ENCODE data around the gene PRPF19.

Gene PRPF19

DNA sequence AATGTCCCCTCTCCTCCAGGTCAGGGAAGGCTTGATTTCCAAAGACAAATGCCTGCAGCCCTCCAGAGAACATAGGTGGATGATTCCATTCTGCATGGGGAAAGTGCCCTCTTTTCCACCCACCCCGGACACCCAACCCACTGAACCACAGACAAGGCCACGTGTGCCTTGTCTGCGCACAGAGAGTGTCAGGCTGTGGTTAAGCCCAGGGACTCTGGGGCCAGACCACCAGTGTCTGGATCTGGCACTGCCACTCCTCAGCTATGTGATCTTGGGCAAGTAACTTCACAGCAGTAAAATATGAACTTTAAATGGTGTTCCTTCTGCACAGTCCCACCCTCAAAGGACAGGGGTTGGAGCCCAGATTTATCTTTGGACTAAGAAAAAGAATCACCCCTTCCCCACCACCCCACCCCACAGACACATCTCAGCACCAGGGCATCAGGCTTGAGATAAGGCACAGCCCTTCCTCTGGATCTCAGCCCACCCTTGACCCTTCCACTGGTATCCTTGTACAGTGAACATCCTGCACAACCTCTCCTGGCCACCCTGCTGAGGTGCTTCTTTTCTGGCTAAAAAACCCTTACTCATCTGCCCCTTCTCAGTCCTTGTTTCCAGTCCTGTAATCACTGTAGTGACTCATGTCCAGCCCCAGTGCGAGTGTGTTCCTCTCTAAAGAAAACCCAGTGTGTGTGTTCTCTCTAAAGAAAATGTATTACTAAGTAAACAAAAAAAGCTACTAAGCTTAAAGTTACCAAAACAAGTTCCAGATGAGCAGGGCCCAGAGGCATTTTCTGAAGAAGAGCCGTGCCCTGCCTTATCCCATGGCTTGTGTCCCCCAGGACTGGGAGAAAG lies 48.8 kb downstream of the PRPF19 start:
- DNase-seq (ENCODE audit: low spot score): no peak

DNA sequence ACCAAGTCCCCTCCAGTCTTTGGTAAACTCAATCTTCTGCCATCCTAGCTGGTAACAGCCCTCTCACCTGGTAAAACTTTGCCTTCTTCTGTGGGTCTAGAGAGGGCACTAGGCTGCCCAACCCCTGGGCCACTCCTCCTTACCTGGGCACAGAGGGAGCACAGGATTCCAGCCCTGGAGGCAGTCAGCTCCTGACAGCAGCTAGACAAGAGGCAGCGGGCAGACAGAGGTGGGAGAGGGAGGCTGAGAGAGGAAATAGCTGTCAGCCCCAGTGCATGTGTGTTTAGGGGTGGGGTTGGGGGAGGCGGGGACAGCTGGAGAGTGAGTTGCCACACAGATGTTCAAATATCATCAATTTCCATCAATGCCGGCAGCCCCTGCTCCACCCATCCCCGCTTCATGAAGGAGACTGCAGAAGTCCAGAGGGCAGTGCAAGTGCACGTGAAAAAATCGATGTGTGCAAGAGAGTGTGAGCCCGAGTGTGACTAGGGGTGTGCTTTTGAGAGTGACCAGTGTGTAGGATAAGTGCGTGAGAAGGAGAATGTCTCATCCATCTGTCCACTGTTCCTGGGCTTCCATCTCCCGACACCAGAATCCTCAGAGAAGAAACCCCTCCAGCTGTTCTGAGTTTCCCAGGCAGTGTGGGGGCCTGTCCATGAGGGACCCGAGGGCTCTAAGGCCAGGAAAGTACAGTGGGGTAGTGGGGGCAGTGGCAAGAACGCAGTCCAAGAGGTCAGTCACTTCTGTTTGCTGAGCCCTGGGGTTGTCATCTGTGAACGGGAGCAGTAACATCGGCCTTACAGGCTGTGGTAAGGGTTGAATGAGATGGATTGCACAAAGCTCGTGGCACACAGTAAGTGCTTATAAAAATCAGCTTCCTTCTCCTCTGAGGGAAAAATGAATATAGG lies 50.4 kb downstream of the PRPF19 start, which contains the start of gene PTGDR2:
PTGDR2 (minus strand) TSS at position 225 of the 908 bp plus-strand sequence. CDS start 2,228 bp downstream, outside the sequence.
- no peak for DNase-seq (ENCODE audit: low spot score)

DNA sequence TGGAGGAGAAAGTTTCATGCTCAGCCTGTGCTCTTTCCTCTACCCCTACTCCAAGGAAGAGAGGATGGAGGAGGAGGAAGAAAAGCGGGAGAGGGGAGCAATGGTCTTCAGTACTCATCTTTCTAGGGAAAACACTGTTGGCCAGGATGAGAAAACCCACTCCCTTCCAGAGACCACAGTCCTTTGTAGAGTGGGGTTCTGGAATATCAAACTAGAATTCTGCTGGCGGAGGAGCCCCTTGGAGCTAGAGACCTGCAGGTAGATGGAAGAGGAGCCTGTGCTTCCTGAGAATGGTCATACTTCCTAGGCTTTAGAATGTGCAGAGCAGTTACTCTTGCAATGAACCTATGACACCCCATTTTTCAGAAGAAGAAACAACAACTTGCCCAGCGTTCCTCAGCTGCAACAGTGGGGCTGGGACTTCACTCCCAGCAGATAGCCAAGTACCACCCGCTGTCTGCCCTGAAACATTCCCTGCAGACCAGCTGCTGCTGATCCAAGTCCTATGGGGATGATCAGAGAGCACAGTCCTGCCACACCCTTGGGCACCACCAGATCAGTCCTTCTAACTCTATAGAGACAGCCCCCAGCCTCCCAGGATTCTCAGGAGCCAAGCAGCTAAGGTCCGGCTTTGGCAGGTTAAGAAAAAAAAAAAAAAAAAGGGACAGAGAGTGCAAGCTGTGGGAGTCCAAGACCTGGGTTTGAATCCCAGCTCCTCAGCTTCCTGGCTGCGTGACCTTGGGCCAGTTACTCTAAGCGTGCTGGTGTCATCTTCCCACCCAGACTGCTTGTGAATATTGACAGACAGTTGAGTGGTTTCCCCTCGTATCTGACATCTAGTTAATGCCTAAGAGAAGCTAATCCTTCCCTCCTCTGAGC lies 51.3 kb downstream of the PRPF19 start:
- DNase-seq (ENCODE audit: low spot score): no peak

DNA sequence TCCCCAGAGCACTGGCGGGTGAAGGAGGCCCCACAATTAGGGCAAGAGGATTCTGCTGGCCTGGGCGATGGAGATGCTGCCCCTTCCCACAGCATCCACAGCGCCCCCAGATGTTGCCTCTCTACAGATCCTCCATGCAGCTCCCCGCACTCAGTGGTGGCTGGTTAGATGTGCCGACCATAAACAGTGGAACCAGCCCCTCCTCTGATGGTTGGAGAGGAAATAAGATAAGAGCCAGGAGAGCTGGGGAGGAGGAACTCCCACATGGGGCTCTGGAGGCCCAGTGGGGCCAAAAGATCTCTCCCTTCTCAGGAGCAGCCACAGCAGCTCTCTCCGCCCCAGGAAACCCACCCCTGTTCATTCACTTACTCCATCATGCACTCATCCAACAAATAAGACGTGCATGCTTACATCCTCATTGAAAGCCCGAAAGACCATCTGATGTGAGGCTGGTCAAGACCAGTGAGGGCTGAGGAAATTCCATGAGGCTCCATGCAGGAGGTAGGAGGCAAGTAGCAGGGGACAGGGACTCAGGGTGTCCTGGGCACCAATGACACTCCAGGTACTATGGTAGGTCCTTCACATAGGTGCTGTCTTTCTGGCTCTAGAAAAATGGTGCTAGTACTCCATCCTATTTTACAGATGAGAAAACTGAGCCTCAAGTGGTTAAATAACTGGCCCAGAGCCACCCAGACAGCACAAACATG lies 52.1 kb downstream of the PRPF19 start:
- DNase-seq (ENCODE audit: low spot score): no peak

DNA sequence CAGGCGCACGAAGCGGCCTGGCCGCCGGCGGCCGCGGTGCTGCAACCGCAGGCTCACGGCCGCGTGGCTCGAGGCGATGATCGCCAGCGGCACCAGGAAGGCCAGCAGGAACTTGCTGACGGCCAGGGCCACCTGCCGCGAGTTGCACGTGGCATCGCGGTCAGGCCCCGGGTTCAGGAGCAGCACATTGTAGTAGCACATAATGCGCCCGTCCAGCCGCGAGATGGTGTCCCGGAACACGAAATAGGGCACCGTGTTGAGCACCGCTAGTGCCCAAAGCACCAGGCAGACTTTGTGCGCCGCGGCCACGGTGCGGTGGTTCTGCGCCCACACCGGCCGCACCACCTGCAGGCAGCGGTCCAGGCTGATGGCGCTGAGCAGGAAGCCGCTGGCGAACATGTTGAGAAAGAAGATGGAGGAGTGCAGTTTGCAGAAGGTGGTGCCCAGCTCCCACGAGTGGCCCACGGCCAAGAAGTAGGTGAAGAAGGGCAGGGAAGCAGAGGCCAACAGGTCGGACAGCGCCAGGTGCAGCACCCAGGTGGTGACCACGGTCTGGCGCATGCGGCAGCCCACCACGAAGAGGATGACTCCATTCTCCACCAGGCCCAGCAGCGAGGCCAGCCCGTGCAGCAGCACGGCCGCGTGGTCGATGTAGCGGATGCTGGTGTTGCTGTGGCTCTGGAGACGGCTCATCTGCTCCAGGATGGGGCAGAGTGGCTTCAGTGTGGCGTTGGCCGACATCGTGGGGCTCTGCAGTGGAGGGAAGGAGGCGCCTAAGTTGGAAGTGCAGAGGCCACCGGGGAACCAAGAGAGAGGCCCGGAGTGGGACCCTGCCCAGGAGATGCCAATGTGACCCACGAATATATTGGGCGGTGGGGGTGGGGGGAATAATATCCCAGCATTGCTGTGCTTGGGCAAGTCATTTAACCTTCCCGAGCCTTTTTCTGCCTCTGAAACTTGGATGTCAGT lies 53.1 kb downstream of the PRPF19 start:
- no peak for DNase-seq (ENCODE audit: low spot score)

DNA sequence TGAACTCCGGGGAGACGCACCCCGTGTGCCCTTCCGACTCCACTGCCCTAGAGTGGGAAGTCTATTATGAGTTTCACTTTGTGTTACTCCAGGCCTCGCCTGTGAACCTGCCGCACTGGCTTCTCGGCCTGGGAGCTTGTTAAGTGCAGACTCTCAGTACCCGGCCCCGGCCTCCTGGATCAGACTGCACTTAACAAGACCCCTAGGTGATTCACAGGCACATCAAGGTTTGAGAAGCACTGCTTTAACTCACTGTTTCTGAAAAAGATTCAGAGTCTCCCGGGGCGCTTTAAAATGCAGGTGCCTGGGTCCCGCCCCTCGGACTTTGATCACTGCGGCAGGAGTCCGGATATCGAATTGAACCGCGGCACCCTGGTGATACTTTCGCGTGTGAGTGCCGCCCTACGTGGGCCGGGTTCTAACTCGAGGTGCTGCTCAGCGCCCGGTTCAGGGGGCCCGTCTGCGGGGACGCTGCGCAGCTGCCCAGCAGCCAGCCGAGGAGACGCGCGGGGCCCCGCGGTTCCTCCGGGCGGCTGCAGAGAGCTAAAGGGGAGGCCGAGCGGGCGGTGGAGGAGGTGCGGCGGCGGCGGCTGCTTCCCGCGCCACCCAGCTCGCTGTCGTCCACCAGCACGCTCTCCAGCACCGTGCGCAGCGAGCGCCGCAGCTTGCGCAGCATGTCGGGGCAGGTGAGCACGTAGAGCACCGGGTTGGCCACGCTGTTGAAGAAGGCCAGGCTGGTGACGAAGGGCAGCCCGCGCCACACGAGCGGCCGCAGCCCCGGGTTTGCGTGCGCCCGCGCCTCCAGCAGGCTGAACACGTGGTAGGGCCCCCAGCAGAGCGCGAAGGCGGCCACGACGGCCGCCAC lies 54.0 kb downstream of the PRPF19 start:
- DNase-seq (ENCODE audit: low spot score): peak; percentile 58

DNA sequence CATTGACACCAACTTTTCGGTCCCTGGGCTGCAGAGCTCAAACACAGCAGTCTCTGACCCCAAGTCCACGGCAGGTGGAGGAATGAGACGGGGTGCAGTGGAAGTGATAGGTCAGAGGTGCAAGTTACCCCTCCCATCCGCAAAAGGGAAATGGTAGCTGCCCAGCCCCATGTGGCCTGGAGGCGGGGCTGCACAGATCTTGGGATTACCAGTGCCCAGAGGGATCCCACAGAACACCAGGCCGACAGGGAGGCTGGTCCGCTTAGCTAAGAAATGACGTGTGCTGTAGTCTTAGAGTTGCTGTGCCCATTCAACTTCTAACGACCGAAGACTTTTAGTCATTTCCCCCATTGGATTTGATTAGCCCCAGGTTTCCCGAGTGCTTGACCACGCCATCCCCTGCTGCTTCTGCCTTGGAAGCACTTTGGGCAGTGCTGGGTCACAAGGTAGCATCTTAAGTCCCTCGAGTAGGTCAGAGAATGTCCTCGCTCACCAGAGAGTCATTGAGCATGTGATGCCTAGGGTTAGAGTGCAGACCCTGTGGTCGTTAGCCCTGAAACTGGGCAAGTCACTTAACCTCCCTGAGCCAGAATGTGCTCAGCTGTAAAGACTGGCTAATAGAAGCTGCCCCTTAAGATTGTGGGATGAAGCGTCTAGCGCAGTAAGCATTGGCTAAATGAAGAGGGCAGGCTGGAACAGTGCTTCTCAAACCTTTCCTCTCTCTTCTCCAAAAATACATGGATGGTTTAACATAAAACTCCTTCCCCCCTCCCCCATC lies 54.9 kb downstream of the PRPF19 start:
- DNase-seq (ENCODE audit: low spot score): no peak

DNA sequence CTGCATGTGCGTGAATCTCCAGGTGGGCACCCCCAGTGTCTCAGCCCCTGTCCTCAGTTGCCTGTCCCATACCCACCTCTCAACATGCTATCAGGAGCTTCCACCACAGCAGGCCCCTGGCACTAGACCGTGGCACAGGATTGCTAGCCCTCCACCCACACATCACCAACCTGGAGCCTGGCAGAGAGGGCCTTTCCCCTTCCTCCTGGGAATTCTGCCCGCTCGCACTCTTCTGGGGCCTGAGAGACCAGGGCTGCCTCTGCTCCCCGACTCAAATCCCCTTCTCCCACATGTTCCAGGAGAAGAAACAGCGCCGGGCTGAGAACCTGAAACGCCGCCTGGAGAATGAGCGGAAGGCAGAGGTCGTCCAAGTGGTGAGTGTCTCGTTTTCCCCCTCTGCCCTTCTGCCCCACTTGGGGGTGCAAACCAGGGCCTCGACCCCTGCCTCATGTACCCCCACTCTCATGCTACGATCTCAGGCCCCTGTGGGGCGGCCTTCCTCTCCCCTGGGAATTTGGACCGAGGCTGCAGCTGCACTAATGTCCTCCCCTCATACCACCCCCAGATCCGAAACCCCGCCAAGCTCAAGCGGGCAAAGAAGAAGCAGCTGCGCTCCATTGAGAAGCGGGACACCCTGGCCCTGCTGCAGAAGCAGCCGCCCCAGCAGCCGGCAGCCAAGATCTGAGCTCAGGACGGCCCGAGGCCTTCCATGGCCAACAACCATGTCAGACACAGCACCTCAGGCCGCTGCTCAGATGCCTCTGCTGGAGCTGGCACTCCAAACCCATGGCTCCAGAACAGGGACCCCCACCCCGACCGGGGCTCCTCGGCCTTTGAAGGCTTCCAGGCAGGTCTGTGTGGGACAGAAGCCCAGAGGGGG lies 56.5 kb downstream of the PRPF19 start:
- no peak for DNase-seq (ENCODE audit: low spot score)

DNA sequence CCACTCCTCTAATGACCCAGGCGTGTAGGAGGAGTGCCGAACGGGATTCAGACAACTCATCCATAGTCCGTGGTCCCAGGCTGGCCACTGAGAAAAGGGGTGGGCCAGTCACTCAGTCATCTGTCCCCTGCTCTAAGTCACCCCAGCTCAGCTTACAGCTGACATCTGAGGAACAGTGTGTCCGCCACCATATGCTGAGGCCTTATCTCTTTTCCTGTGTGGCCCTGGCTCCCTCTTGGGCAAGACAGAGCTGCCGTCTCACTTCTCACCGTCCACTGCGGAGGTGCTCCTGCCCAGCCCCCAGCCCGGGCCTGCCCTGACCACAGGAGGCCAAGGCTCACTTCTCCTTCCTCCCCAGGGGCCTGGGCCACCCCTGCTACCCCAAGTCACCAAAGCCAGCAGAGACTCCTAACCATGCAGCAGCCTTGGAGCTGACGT lies 57.7 kb downstream of the PRPF19 start:
- no peak for DNase-seq (ENCODE audit: low spot score)

DNA sequence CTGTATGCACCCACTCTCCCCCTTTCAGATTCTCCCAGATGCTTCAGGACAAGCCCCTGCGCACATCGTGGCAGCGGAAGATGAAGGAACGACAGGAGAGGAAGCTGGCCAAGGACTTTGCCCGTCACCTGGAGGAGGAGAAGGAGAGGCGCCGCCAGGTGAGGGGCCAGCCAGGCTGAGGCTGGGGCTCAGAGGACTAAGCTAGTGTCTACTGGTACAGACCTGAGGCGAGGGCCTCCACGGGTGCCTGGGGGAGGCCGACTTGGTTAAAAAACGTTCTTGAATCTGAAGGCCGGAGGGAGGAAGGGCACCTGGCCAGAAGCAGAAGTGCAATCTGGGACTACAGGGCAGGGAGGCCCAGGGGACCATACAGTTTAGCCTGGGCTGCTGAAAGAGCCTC lies 58.5 kb downstream of the PRPF19 start:
- DNase-seq (ENCODE audit: low spot score): no peak

DNA sequence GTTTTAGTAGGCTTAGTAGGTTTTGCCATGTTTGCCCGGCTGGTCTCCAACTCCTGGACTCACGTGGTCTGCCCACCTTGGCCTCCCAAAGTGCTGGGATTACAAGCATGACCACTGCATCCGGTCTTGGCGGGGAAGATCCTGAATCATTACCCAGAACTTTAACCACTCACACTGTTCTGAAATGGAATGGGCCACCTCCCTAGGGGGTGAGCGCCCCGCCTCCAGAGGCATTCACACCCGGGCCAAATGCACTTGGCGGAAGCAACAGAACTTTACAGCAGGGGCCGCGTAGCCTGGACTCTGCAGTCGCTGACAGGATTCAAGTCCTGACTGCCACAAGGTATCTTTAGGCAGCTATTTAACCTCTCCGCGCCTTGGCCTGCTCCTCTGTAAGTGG lies 59.1 kb downstream of the PRPF19 start:
- no peak for DNase-seq (ENCODE audit: low spot score)

DNA sequence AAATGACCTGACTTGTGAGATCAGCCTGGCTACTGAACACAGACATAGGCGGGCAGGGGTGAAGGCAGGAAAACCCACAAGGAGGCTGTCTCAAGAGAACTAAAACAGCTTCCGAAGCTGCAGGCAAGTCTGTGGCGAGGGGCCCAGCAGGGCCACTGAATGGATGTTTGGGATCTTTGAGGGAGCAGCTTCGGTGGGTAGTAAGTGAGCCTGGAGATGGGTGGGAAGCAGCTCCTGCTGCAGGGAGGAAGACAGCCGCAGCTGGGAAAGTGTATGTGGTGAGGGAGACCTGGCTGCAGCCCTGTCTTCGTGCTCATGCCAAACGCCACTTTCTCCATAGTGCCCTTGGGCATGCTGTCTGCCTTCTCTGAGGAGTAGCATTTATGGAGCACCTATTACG lies 61.0 kb downstream of the PRPF19 start:
- DNase-seq (ENCODE audit: low spot score): no peak

DNA sequence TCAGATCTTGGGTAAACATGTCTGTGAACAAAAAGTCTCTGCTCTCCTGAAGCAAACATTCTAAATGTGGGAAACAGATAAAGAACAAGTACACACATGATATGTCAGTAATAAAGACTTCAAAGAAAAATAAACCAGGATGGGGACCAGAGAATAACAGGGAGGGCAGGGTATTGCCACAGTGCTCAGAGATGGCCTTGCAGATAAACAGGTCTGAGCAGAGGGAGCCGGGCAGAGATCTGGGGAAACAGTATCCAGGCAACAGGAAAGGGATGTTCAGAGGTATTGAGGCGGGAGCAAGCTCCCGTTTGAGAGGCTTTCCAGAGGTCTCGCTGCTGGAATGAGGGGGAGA lies 61.5 kb downstream of the PRPF19 start:
- DNase-seq (ENCODE audit: low spot score): no peak

DNA sequence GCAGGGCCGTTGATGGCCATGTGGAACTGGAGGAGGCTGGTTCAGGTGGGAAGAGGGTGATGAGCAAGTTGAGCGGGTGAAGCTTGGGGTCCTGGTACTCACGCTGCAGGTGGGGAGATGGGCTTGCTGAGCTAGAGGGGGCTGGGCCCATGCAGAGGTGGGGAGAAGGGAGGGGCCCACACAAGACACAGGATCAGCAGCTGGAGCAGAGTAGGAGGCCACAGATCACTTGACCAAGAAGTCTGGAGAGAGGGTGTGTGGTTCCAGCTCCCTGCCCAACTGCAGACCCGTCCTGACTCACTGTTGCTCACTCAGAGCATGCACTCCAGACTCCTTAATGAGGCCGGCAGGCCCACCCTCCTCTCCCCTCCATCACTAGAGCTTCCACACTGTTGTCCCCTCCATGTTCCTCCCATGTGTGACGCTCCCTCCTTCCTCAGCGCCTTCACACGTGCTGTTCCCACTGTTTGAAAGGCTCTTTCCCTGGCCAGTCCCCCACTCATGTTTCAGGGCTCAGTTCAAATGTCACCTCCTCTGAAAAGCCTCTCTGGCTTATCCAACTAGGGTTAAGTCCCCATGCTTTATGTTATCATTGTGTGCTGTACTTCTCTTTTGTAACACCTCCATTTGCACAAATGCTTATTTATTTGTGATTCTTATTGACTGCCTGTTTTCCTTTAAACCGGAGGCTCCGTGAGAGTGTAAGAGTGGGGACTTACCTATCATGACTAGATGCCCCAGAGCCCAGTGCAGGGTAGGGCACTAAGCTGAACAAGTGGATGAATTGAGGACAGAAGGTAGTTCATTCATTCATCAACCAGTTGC lies 62.1 kb downstream of the PRPF19 start:
- DNase-seq (ENCODE audit: low spot score): no peak

DNA sequence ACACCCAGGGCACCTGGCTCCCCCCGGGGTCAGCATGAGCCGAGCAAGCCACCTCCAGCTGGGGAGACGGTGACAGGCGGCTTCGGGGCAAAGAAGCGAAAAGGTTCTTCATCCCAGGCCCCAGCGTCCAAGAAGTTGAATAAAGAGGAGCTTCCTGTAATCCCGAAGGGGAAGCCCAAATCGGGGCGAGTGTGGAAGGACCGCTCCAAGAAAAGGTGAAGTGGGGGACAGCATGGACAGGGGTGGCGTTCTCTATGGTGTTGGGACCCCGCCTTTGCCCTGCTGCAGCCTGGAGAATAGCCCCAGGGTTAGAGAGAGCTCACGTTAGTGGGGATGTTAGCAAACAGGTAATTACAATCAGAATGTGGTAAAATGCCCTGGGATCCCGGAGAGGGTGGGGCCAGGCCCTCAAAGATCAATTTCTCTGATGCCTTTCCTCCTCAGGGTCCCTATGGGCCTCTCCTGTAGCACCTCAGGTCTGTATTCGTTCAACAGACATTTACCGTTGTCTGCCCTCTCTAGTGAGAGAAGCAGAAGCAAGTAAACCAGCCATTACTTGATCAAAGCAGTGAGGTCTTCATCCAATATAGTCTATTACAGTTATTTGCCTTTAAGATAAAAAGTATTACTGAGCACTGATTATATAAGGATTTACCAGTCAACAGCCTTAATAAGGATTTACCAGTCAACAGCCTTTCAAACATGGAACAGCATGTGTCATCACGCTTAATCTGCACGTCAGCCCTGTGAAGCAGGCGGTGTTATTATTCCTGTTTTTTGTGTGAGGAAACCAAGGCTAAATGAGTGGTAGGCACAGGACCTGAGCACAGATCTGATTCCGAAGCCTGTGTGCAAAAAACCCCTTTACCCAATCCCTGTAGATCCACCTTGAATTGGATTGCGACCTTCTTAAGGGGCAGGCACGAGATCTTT lies 63.5 kb downstream of the PRPF19 start:
- DNase-seq (ENCODE audit: low spot score): no peak

Data from ecto neural progenitor cell (in vitro differentiated cells).